Ovary (tissue), 3 donors: Measurements from ENCODE around the gene SCN5A.

Experiments
- EP300 ChIP-seq: sonication (generic); formaldehyde crosslinking; IDR thresholded peaks from one replicate; pipeline ENCODE4 v1.6.1; 2017; ENCODE audit warnings: antibody characterized with exemption
- POLR2A ChIP-seq: fragments of 450-650 bp; IDR thresholded peaks from one replicate; pipeline ENCODE4 v1.6.1; 2017; ENCODE audit warnings: antibody characterized with exemption, mild to moderate bottlenecking, moderate library complexity
- TF ChIP-seq, protein P1 (sequence below), 3 donors: fragments of 450-650 bp in 2 of 3; fragments of 200-600 bp in 1 of 3; IDR thresholded peaks; one replicate each; pipeline versions ENCODE4 v1.5.1 to v1.8.0; 2016 to 2022; ENCODE audit warnings: antibody characterized with exemption in 3 of 3, mild to moderate bottlenecking in 1 of 3
- donor health status: DM: no; HTN: no; CAD: no.

DNA sequence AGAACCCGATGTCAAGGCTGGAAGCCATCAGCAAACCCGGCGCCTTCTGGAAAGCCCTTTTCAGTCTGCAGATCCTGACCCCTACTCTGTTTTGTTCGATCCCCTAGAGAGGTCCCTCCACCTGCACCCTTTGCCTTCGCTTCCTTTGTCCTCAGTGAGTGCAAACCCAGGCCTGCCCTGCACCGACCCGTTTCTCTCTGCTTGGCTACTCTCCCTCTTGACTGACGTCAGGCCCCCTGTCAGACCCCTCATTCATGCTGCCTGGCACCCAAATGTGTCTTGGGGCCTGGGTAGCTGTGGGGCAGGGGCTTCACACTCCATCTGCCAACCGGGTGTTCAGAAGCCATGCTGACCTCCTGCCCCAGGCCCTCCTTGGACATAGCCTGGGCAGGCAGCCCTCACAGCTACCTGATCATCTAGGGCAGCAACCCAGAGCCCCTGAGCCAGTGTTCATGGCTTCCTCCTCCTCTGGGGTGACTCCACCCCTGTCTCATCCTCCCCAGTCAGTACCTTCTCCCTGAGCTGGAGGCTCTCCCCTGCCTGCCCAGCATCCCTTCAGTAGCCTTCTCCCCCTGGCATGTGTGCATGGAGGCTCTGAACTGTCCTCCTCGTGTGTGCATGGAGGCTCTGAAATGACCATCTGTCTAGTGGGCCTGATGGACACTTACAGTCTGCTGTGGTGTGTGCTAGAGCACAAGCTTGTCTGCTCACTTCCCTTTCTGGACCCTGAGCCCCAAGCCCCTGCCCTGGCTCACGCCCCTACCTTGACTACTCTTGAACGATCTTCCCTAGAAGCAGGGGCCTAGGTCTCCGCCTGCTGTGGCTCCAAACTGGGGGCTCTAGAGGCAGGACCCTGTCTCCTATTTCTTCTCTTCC is 83.9 kb downstream of the SCN5A start:
- TF ChIP-seq EP300 (no peak), POLR2A (no peak)
- TF ChIP-seq, protein P1, sequence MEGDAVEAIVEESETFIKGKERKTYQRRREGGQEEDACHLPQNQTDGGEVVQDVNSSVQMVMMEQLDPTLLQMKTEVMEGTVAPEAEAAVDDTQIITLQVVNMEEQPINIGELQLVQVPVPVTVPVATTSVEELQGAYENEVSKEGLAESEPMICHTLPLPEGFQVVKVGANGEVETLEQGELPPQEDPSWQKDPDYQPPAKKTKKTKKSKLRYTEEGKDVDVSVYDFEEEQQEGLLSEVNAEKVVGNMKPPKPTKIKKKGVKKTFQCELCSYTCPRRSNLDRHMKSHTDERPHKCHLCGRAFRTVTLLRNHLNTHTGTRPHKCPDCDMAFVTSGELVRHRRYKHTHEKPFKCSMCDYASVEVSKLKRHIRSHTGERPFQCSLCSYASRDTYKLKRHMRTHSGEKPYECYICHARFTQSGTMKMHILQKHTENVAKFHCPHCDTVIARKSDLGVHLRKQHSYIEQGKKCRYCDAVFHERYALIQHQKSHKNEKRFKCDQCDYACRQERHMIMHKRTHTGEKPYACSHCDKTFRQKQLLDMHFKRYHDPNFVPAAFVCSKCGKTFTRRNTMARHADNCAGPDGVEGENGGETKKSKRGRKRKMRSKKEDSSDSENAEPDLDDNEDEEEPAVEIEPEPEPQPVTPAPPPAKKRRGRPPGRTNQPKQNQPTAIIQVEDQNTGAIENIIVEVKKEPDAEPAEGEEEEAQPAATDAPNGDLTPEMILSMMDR (IDR thresholded peaks at IDR 0.05) = no peak
